ENCODE data around the gene DNAH1.

- TF ChIP-seq EZH2 (IDR thresholded peaks at IDR 0.05; ENCODE audit: insufficient read depth, poor library complexity, severe bottlenecking): no peak
- TF ChIP-seq EZH2phosphoT487 (IDR thresholded peaks at IDR 0.05; ENCODE audit: insufficient read depth, low read depth): no peak
These were observed 14.2 kb downstream of the DNAH1 start for GRCh38 chr3:52330194-52330805.
